Measurements from ENCODE around the gene RIMS4.

The RIMS4 gene

DNA sequence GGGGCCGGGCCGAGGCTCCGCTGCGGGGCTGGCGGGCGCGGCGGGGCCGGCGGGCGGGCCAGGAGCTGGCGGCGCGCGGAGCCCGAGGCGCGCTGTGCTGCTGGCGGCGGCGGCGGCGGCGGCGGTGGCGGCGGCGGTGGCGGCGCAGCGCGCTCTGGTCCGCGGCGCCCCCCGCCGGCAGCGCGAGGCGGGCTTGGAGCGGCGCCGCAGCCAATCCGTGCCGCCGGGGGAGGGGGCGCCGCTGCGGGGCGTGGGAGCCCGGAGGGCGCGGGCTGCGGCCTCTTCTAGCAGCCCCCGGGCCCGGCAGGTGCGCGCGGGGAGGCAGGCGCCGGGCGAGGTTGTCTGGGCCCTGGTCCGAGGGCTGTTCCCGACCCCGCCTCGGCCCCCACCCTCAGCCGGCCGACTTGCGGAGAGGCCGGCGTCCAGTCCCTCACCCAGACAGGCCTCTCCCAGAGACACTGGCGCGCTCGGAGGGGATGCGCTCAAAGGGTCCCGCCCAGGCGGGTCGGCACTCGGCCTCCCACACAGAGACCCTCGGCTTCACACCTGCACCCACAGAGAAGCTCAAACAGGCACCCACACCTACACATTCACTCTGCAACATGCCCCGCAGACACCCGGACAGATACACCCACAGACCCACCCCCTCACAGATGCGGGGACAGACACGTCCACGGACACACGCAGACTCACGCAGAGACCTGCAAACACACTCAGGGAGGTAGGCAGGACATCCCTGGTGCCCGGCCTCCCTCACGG lies at the start of gene RIMS4:
Gene RIMS4, minus strand, starts transcription at position 156 of the 759 bp plus-strand sequence. CDS start 275 bp downstream, outside the sequence.
- DNase-seq (ENCODE audit: low spot score): no peak

DNA sequence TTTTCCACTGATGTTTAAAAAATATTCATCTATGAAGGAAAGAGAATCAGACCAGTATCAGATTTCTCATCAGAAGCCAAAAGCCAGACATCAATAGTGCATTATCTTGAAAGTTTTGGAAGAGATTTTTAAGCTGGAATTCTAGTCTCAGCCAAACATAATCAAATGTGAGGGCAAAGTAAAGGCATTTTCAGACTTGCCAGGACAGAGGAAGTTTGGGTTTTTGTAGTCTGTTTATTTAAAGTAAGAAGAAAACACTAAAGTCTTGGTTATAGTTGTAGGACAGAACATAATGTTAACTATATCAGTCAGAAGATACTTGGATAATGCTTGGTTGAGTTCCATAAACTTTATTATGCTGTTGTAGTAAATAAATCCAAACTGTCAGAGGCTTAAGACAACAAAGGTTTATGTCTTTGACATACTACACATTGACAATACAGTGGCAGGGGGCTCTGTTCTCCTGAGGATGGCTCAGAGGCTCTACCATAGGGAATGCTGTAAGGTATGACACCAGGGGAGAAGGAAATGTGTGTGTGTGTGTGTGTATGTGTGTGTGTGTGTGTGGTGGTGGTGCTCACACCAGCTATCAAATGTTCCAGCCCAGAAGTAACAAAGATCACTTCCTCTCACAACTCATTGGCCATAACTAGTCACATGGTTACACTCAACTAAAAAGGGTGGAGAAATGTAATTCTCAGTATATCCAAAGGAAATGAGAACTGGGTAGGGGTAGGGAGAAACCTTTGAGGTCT lies 48.4 kb upstream of the RIMS4 start:
- DNase-seq (ENCODE audit: low spot score): no peak

DNA sequence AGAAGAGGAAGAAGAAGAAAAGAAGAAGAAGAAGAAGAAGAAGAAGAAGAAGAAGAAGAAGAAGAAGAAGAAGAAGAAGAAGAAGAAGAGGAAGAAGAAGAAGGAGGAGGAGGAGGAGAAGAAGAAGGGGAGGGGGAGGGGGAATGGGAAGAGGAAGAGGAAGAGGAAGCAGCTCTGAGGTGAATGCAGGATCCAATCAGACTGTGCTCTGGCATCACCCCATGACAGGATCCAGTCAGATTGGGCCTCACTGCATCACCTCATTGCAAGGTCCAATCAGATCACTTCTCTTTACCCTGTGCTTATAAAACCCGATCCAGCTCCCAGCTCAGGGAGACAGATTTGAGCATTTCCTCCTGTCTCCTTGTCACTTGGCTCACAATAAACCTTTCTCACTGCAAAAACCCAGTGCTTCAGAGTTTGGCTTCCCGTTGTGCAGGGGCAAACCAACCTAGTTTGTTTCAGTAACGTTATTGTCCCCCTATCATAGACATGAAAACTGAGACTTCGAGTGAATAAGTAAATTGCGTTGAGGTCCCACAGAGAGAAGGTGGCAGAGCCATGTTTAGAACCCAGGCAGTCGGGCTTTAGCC lies 46.6 kb upstream of the RIMS4 start:
- no peak for DNase-seq (ENCODE audit: low spot score)

DNA sequence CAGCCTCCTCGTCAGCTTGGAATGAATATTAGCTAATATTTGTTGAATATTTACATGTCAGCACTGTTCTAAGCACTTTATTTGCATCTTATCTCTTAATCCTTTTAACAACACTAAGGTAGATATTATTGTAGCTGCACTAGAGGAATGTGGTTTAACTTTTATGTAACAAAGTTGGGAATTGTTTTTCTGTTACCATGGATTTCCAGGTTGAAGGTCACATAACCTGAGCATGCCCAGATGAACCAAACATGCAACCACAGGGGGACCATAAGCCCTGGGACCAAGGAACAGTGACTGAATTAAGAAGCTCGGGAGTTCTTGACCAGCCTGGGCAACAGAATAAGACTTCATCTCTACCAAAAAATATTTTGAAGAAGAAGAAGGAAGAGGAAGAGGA lies 46.1 kb upstream of the RIMS4 start:
- DNase-seq (ENCODE audit: low spot score): no peak

DNA sequence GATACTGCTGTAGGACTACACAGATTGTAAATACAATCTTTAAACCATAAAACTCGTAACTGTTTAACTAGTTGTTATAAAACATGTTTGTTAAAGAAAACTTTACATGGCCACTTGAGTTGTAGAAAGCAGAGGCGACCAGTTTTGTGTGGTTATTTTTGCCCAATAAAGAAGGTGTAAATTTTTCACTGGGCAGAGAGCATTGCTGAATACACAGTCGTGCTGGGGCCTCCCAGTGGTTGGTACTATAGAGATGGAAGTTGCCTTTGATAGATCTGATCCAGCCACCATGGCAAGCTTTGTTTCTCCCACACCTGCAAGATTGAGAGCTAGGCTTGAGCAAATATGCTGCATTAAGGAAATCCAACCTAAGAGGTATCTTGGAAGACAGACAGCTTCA lies 41.2 kb upstream of the RIMS4 start:
- DNase-seq (ENCODE audit: low spot score): no peak

DNA sequence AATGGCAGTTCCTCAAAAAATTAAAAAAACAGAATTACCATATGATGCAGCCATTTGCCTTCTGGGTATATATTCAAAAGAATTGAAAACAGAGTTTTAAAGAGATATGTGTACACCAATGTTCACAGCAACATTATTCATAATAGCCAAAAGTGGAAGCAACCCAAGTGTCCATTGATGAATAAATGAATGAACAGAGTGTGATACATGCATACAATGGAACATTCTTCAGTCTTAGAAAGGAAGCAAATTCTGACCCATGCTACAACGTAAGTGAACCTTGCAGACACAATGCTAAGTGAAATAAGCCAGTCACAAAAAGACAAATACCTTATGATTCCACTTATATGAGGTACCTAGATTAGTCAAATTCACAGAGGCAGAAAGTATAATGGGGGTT lies 40.5 kb upstream of the RIMS4 start:
- DNase-seq (ENCODE audit: low spot score): no peak

DNA sequence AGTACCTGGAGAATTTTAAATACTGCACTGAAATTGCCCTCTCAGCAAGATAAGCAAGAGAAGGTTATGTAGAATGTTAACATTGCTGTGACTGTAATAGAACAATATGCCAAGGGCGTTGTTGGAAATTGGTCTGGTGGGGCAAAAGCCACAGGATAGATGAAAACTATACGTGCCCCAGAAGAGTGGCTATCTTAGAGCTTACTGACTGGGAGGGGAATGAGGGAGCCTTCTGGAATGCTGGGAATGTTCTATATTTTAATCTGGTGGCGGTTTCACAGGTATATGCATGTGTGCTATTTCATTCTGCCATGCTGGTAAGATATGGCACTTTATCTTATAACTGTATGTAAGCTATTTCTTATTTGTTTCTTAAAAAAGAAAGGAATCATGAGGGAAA lies 39.9 kb upstream of the RIMS4 start:
- no peak for DNase-seq (ENCODE audit: low spot score)

DNA sequence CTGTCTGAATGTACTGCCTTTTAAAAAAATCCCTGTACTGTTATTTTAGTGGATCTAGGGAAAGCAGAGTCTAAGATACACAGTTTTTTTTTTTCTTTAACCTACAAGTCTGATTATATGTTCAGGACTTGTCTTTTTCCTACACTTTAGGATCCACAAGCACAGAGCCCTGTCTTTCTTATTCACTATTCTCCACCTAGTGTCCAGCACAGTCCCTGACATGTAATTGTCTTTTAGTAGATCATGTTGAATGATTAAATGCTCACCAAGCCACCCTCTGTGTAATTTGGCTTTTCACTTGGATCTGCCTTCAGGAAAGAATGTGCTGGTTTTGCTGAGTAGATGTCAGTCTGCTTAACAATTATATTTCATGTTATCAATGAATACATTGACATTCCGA lies 39.4 kb upstream of the RIMS4 start:
- DNase-seq (ENCODE audit: low spot score): no peak

DNA sequence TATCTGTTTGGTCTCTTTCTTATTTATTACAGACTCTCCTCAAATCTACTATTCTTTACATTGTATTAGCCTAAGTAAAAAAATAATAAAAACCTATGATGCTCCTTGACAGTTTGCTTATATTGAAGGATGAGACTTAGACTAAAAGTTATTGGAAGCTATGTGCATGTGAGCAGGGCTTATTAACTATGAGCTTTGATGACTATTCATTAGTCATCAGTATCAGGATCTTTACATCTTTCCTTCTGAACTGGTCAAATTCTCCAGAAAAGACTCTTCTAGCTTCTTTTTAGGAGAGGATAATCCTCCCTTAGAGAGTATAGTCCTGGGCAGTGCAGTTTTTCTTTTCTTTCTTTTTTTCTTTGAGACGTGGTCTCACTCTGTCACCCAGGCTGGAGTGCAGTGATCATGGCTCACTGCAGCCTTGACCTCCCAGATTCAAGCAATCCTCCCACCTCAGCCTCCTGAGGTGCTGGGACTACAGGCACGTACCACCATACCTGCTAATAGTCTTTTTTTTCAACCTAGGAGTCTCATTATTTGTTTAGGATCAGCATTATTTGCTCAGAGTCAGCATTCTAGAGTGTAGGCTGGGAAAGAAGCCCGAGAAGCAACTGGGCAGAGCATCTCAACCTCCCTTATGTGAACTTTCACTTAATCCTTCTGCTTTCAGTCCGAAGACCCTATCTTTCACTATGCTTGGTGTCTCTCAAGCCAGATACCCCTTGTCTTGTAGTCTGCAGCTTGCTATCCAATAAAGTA lies 38.1 kb upstream of the RIMS4 start:
- DNase-seq (ENCODE audit: low spot score): no peak

DNA sequence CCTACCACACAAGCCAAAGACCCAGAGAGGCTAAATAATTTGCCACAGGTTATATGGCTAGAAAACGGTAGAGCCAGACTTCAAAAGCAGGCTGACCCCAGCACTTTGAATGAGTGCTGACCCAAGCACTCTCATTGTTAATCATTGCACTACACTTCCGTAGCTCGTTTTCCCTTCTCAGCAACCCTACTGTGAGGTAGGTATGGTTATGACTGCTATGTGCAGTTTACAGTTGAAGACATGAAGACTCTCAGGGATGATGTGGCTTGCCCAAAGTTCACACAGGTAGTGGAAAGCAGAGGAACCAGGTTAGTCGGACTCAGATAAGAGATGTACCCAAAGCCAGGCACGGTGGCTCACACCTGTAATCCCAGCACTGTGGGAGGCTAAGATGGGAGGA lies 33.5 kb upstream of the RIMS4 start:
- DNase-seq (ENCODE audit: low spot score): no peak

DNA sequence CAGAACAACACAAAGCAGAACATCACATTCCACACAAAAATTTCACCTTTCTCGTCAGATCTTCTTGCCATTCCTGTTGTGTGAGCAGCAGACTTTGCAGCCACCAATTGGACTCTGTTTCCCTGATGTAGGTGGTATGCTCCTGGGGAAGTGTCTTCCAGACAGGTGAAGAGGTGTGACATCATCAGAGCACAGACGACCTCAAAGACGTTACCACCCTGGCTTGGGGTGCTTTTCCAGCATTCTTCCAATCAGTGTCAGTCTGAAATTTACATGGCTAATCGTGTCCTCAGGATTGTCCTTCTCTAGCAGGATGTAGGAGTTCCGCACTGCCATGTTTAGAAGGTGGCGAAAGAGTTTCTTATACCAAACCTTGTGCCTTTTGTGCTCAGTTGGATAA lies 31.6 kb upstream of the RIMS4 start:
- no peak for DNase-seq (ENCODE audit: low spot score)

DNA sequence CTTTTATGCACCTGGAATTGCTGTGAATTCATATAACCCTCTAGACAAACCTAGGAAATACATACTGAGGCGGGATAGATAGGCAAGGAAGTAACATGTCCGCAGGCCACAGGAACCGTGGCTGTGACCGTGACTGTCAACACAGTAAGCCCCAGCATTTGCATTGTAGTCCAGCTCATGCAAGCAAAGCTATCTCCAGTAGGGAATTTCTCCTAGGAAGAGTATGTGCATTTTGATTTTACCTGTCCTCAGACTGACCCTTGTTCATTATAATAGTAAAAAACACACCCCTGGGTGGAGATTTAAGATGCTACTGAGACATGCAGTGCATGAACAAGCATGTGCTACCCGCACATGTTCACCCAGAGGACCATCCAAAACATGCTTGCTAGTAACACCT lies 30.5 kb upstream of the RIMS4 start:
- no peak for DNase-seq (ENCODE audit: low spot score)

DNA sequence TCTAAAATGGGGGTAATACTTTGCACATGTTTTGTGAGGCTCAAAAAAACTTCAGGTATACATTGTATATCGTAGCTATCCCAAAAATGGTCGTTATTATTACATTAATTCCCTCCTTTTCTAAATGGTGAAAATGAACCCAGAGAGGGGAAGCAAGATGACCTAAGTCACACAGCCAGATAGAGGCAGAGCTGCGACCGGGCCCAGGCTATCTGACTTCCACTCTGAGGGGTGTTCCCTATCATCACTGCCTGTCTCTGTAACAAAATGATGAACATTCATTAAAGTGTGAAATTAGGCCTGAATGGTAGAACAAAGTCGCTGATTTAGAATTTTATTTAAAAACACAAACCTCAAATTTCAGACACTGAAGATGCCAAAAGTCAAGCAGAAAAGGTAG lies 29.1 kb upstream of the RIMS4 start:
- no peak for DNase-seq (ENCODE audit: low spot score)

DNA sequence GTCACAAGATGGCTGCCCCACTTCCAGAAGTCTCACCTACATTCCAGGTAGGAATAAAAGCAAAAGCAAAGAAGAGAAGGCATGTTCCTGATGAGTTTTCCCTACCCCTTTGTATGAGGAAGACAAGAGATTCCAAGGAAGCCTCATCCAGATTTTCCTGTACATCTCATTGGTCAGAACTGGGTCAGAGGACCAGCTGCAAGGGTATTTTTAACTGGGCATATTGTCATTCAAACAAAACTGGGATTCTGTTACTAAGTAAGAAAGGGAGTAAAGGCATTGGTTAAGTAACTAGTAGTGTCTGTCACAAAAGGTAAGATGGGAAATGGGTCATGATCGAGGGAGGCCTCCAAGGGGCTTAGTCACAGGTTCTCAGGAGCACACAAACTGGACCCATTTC lies 28.2 kb upstream of the RIMS4 start:
- no peak for DNase-seq (ENCODE audit: low spot score)

DNA sequence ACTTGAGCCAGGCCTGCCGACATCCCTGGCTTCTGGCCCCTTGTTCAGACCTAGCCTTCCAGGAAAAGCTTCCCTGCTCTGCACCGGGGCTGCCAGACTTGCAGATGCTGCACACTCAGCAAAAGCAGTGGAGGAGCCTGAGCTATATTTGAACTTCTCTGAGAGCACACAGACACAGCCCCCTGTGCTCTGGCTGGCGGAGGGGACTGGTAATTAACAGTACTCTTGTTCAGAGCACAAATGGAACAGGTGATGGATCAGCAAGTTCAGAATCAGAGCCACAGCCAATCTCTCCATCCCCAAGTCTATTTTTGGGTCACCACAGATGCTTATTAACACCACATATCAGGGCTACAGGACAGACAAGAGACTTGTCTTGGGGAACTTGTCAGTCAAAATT lies 27.6 kb upstream of the RIMS4 start:
- DNase-seq (ENCODE audit: low spot score): no peak

DNA sequence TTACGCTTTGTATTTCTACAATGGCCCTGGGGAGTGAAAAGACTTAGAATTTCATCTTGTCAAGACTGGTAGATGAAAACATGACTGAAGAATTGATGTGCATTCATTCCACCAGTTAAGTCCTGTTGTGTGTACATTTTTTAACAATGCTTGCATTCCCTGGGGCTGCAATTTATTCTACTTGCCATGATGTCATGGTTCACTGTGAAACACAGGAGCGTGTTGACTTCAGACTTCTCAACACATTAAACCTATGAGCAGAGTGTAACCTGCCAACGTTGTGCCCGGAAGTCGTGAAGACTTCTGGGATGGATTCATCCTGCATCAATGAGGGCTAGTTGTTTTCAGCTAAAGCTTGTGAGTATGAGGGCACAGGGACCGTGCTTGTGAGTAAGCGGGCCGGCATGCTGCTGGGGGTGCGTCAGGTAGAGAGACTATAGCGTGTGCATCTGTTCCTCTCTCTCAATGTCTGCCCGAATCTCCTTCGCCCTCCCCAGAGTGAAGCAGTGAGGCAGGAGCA lies 26.3 kb upstream of the RIMS4 start:
- no peak for DNase-seq (ENCODE audit: low spot score)

DNA sequence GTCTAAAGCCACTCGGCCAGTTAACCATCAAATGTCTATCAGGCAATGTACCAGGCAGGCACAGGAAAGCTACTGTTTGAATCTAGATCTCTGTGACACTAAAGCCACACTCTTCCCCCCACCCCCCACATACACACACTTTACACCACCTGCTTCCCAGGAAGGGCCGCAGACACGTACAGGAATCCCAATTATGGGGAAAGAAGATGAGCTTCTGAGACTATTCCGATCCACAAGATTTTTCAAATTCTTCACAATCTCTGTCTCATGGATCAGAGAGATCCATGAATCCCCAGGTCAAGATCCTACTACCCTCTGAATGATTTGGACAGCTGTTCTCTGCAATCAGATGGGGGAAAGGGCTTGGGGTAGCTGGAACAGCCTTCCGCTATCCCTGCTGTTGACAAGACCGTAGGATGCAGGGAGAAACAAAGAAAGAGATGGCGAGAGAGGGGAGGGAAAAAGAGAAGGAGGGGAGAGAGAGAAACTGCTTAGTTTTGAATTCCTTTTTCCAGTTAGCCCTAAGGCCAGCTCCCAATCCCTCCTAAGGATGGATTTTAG lies 25.4 kb upstream of the RIMS4 start:
- DNase-seq (ENCODE audit: low spot score): no peak

DNA sequence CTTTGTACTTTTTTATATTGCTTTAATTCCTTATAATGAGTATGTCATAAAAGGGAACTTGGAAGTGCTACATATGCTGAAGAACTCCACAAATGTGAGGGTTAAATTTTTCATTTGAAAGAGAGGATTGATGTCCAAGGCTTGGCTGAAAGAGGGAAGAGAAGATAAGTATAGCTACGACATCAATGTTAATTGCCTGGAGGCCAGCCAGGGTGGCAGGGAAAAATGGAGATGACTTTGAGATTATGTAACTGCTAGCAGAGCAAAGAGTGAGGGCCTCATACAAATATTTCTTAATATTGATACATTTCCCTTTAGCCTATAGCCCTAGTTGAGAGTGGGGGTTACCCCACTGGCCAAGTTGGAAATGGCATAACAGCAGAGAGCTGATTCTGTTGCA lies 24.8 kb upstream of the RIMS4 start:
- DNase-seq (ENCODE audit: low spot score): no peak

DNA sequence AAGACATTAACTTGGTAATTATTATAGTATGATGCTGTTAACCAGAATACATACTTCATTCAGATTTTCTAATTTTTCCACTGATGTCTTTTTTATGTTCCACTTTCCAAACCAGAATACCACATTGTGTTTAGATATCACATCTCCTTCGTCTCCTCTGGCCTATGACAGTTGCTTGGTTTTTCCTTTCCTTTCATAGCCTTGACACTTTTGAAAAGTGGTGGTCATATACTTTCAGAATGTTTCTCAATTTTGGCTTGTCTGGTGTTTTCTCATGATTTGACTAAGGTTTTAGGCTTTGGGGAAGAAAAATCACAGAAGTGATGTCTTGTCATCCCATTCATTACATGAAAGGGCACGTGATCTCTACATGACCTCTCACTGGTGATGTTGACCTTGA lies 24.3 kb upstream of the RIMS4 start:
- DNase-seq (ENCODE audit: low spot score): no peak

DNA sequence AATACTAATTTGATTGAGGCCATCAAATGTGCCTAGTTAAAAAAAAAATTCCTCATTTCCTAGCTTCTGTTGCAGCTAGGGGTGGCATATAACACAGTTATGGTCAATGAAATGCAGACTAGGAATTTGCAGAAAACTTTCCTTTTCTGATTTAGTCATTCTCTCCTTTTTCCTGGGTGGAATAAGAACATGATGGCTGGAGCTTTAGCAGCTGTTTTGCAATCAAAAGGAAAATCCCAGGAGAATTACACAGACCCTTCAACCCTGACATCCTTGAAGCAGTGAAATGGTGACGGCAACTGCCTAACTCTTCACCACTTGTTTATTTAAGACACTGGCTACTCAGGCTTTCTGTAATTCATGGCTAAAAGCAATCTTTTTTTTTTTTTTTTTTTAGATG lies 23.1 kb upstream of the RIMS4 start:
- no peak for DNase-seq (ENCODE audit: low spot score)

DNA sequence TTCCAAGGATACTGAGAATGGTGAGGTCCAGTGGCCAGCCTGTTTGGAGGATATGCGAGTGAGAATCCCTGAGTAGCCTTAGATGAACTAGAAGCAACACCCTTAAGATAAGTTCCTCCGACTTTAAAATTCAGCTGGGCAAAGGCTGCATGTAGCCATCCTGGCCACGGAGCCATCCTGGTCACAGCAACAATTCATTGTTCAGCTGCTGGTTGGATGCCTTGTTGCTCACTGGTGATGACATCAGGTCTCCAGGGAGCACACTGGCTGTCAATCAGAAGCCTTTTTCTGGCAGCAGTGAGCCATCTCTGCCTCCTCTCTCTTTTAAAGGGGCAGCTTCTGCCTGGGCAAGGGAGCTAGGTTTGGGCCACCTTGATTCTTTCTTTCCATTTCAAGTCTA lies 22.4 kb upstream of the RIMS4 start:
- peak; percentile 46 for DNase-seq (ENCODE audit: low spot score)

DNA sequence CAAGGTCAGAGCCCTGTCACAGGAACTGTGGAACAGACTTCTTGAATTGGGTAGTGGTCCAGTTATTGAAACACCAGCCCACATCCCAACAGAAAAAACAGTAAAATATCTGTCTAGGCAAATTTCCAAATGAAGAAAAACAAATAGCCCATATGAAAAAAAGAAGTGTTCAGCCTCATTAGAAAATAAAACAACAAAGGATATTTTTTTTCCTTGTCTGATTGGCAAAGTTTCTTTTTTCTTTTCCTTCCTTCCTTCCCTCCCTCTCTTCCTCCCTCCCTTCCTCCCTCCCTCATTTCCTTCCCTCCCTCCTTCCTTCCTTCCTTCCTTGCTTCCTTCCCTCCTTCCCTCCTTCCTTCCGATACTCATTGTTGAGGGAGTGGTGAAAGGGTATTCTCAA lies 20.6 kb upstream of the RIMS4 start:
- DNase-seq (ENCODE audit: low spot score): no peak

All from globus pallidus (tissue), 1 donor.